Measurements from ENCODE around the gene IARS2. TPM values are rescaled to one million over a fixed set of nuclear protein-coding genes. Genes with fewer than 3 reads are reported as not detected.
"Not testable (repeated sequence)": the region's sequence is repeated elsewhere in the genome, so short reads cannot be mapped to it uniquely, and the experiment has no call there.

IARS2 gene
- total RNA-seq, 1 donor: 89.4 TPM

DNA sequence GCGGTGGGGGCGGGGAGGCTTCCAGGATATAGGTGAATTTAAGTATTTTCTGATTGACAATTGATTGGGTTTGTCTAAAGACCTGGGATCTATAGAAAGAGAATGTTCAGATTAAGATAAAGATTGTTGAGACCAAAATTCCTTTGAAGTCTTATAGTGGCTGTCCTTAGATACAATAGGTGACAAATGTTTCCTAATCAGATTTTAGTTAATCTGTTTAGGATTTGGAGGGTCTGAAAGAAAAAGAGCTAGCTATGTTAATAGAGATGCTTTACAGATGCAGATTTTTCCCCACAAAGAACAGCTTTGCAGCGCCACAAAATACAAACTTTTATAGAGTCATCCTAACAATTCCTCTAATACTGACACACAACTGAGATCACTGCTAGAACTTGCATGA, 33.1 kb upstream of the IARS2 start:
- H3K4me3 ChIP-seq (ENCODE audit: low read depth, low read length): no peak overlapping the region
- no peak for DNase-seq (ENCODE audit: low read depth)
- TF ChIP-seq, protein P1, sequence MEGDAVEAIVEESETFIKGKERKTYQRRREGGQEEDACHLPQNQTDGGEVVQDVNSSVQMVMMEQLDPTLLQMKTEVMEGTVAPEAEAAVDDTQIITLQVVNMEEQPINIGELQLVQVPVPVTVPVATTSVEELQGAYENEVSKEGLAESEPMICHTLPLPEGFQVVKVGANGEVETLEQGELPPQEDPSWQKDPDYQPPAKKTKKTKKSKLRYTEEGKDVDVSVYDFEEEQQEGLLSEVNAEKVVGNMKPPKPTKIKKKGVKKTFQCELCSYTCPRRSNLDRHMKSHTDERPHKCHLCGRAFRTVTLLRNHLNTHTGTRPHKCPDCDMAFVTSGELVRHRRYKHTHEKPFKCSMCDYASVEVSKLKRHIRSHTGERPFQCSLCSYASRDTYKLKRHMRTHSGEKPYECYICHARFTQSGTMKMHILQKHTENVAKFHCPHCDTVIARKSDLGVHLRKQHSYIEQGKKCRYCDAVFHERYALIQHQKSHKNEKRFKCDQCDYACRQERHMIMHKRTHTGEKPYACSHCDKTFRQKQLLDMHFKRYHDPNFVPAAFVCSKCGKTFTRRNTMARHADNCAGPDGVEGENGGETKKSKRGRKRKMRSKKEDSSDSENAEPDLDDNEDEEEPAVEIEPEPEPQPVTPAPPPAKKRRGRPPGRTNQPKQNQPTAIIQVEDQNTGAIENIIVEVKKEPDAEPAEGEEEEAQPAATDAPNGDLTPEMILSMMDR (IDR thresholded peaks at IDR 0.05; ENCODE audit: insufficient read depth, low read length): no peak

DNA sequence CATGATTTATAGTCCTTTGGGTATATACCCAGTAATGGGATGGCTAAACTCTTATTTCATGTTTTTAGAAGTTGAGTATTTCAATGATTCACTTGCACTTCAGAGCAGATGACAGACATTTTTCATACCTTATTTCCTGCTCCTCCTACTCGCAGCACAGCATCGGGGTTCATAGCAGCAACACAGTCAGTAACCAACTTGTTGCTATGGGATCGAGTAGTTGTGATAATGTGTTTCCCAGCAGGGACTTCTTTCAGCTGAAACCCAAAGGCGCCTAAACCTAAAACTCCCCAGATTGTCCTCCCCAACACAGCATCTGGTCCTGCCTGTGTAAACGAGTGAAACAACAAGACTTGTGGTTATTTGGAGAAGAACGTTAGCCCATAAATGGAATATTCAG, 31.3 kb upstream of the IARS2 start:
- DNase-seq (ENCODE audit: low read depth): no peak
- TF ChIP-seq, protein P1 (IDR thresholded peaks at IDR 0.05; ENCODE audit: insufficient read depth, low read length): no peak
- no peak overlapping the region for H3K4me3 ChIP-seq (ENCODE audit: low read depth, low read length)

DNA sequence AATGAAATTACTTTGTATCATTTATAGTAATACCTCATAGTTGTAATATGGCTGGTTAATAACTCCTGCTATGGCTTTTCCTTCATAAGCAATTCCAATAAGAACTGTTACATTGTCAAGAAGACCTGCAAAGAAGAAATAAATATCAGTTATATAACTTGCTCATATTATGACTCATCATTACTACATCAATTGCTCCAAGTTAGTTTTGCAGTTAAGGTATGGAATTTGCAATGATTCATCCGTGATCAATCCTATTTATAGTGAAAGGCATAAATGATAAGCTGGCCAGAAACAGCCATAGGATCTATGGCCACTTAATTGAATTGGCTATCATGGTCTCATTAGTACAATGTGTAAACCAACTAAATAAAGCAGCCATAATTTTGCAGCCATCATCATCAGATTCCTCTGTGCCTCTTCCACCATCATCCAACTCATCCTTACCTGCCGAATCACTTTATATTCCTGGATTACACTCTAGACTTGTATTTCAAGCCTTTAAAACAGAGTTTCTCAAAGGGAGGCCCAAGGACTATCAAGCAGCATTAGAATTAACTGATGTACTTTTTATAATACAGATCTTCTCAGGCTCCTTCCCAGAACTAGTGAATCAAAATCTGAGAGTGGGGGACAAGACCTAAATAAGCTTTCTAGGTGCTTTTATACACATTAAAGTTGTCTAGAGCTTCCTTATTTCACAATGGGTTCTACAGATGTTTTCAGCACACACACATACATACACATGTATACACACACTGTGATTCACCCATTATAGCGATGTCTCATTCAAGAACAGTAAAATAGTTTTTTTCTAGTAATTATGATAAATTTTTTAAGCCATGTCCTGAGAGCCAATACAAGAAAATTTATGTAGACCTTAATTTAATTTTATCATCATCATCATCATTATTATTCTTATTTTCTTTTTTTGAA, 26.4 kb upstream of the IARS2 start:
- H3K4me3 ChIP-seq (ENCODE audit: low read depth, low read length): no peak overlapping the region
- DNase-seq (ENCODE audit: low read depth): peak; percentile 14
- TF ChIP-seq, protein P1 (IDR thresholded peaks at IDR 0.05; ENCODE audit: insufficient read depth, low read length): no peak

DNA sequence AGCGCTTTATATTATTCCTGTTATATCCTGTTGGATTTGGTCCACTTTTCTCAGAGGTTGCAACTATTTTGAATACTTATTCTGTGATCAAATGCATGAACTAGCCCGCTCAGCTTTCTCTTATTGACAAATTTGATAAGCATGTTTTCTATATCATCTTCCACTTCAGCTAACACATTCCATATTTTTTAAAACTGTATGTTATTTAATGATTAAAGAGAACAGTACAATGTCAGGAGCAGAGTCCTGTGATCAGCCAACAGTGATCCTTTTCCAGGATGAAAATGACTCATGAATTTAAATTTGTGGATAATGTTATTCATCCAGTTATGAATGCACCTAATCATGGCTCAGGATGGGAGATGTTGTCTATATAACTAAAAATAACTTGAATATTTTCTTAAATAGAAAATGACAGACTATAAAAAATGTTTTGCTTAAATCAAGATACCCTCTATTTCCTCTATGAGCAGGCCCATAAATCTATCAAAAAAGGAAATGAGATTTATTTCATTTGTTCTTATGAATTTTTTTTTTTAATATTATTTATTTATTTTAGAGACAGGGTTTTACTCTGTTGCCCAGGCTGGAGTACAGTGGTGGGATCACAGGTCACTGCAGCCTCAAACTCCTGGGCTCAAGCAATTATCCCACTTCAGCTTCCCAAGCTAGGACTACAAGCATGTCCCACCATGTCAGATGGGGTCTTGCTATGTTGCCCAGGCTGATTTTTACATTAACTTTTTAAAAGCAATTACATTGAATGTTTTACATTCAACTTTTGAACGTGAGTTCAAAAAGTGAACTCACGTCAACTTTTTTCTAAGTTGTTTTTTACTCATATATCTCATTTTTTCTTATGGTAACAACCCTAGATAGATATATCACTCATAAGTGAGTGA, 16.8 kb upstream of the IARS2 start:
- TF ChIP-seq, protein P1 (IDR thresholded peaks at IDR 0.05; ENCODE audit: insufficient read depth, low read length): no peak
- H3K4me3 ChIP-seq (ENCODE audit: low read depth, low read length): no peak overlapping the region
- DNase-seq (ENCODE audit: low read depth): peak; percentile 26

DNA sequence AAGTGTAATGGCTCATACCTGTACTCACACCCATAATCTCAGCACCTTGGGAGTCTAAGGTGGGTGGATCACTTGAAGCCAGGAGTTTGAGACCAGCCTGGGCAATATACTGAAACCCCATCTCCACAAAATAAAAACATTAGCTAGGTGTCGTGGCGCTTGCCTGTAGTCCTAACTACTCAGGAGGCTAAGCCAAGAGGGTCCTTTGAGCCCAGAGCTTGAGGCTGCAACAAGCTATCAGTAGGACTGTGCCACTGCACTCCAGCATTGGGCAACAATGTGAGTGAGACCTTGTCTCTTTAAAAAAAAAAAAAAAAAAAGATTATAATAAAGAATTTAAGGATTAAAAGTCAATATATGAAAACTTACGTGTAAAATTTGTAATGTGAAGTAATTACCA, 16.0 kb upstream of the IARS2 start:
- H3K4me3 ChIP-seq (ENCODE audit: low read depth, low read length): no peak overlapping the region
- DNase-seq (ENCODE audit: low read depth): no peak
- TF ChIP-seq, protein P1 (IDR thresholded peaks at IDR 0.05; ENCODE audit: insufficient read depth, low read length): no peak

DNA sequence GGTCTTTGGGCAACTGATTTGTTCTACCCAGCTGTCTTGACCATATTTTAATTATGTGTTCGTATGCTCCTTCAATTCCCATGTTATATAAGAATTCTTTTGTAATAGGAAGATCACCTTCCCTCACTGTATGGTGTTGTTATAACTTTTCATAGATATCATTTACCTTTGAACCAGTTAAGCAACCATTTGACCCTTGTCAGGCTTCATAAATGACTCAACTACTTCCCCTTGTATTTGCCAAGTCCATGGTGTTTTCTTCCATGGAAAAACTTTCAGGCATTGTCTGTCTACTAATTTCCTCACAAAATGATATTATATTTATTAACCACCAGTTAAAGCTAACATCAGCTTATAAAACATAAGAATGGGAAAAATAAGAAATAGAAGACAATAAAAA, 9.5 kb upstream of the IARS2 start:
- no peak for DNase-seq (ENCODE audit: low read depth)
- H3K4me3 ChIP-seq (ENCODE audit: low read depth, low read length): no peak overlapping the region
- TF ChIP-seq, protein P1 (IDR thresholded peaks at IDR 0.05; ENCODE audit: insufficient read depth, low read length): no peak

DNA sequence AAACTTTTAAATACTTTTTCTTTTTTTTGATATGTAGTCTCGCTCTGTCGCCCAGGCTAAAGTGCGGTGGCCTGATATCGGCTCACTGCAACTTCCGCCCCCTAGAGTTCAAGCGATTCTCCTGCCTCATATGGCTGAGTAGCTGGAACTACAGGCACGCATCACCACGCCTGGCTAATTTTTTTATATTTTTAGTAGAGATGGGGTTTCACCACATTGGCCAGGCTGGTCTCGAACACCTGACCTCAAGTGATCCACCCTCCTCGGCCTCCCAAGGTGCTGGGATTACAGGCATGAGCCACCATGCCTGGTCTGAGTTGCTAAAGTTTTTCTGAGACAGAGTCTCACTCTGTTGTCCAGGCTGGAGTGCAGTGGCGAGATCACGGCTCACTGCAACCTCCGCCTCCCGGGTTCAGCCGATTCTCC, 7.7 kb upstream of the IARS2 start:
- H3K4me3 ChIP-seq (ENCODE audit: low read depth, low read length); DNase-seq (ENCODE audit: low read depth): not testable (repeated sequence)
